ENCODE data around the gene ELF5.

DNA sequence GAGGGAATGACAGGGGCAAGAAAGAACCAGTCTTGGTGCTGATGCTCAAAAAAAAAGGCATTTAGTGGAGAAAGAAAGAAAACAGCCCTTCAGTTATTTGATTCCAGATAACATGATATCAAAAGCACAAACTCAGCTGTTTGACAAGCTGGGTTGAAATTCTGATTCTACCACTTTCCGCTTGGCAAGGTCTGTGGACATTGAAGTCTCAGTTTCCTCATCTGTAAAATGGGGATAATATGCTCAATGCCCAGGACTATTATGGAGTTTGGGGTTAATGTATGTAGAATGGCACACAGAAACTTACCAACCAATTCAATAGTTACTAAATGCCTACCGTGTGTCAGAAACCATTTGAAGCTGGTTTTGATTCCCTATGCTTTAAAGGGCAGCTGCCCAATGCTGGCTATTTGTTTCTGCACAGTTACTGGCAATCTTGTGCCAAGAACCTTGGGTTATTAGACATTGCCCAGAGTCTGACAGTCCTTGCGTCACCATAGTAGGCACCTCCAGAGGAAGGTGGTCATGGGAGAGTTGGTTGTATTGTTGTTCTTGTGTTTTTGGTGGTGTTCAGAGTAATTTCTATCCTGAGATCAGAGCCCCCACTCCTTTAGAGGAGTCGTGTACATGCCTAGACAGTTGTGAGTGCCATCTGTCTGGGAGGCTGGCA, 19.5 kb downstream of the ELF5 start:
- TF ChIP-seq, protein P1, sequence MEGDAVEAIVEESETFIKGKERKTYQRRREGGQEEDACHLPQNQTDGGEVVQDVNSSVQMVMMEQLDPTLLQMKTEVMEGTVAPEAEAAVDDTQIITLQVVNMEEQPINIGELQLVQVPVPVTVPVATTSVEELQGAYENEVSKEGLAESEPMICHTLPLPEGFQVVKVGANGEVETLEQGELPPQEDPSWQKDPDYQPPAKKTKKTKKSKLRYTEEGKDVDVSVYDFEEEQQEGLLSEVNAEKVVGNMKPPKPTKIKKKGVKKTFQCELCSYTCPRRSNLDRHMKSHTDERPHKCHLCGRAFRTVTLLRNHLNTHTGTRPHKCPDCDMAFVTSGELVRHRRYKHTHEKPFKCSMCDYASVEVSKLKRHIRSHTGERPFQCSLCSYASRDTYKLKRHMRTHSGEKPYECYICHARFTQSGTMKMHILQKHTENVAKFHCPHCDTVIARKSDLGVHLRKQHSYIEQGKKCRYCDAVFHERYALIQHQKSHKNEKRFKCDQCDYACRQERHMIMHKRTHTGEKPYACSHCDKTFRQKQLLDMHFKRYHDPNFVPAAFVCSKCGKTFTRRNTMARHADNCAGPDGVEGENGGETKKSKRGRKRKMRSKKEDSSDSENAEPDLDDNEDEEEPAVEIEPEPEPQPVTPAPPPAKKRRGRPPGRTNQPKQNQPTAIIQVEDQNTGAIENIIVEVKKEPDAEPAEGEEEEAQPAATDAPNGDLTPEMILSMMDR (conservative IDR thresholded peaks at IDR 0.05), result no peak
- TF ChIP-seq ZFX (IDR thresholded peaks at IDR 0.05), result no peak

Measured in C4-2B (cell line).